CD14-positive monocyte (primary cell): ENCODE measurements around the gene FBXO17. TPM values are rescaled to one million over a fixed set of nuclear protein-coding genes. Genes with fewer than 3 reads are reported as not detected.

Source experiments
- DNase-seq, 3 donors: peaks; one replicate each; pipeline ENCODE4 v3.0.0-alpha.2; 2011 to 2022
- H2AFZ ChIP-seq: 2 replicates; pipeline ENCODE4 v1.6.0; 2012; ENCODE audit warnings: mild to moderate bottlenecking, low read depth, low read length, inconsistent platforms; ENCODE audit not compliant: insufficient read depth, poor library complexity, severe bottlenecking
- H3K27ac ChIP-seq, 2 donors: 1 replicate in 1 of 2; 2 replicates in 1 of 2; pipeline ENCODE4 v1.5.1; 2012 to 2013; ENCODE audit warnings: low read length in 2 of 2, control low read depth in 1 of 2, inconsistent platforms in 1 of 2, low read depth in 1 of 2, mild to moderate bottlenecking in 1 of 2
- H3K27me3 ChIP-seq, 2 donors: one replicate each; pipeline versions ENCODE4 v1.6.0 to v1.6.1; 2011 to 2013; ENCODE audit warnings: low read length in 2 of 2; ENCODE audit not compliant: control insufficient read depth in 2 of 2, insufficient read depth in 2 of 2
- H3K36me3 ChIP-seq, 2 donors: replicated peaks in 1 of 2; 1 replicate in 1 of 2; 2 replicates in 1 of 2; pipeline versions ENCODE4 v1.5.1 to v1.6.1; 2012 to 2013; ENCODE audit warnings: low read length in 2 of 2, control low read depth in 1 of 2, inconsistent platforms in 1 of 2, mild to moderate bottlenecking in 1 of 2; ENCODE audit not compliant: insufficient read depth in 2 of 2, control insufficient read depth in 1 of 2
- H3K4me1 ChIP-seq, 2 donors: 1 replicate in 1 of 2; 2 replicates in 1 of 2; pipeline versions ENCODE4 v1.5.1 to v1.6.1; 2012 to 2013; ENCODE audit warnings: low read length in 2 of 2, control low read depth in 1 of 2, inconsistent platforms in 1 of 2, mild to moderate bottlenecking in 1 of 2, moderate library complexity in 1 of 2; ENCODE audit not compliant: insufficient read depth in 2 of 2, control insufficient read depth in 1 of 2
- H3K4me2 ChIP-seq: replicated peaks from 2 replicates; pipeline ENCODE3; 2012; ENCODE audit warnings: low read length, moderate library complexity, mild to moderate bottlenecking; ENCODE audit not compliant: poor library complexity, severe bottlenecking; ENCODE audit errors: extremely low read depth
- H3K4me3 ChIP-seq, 3 experiments: fragments of 200-600 bp in 1 of 3; sonication (generic) in 1 of 3; replicated peaks in 1 of 3; 1 replicate in 2 of 3; 2 replicates in 1 of 3; pipeline ENCODE4 v1.5.1; 2011 to 2013; ENCODE audit warnings: low read length in 3 of 3, mild to moderate bottlenecking in 3 of 3, control low read depth in 2 of 3, low read depth in 2 of 3, inconsistent platforms in 1 of 3, moderate library complexity in 1 of 3
- H3K79me2 ChIP-seq: 2 replicates; pipeline ENCODE4 v1.6.0; 2012; ENCODE audit warnings: mild to moderate bottlenecking, control low read depth, inconsistent platforms, low read length, moderate library complexity; ENCODE audit not compliant: insufficient read depth
- H3K9ac ChIP-seq: 2 replicates; pipeline ENCODE4 v1.6.0; 2017; ENCODE audit warnings: low read length, mild to moderate bottlenecking; ENCODE audit not compliant: insufficient read depth, poor library complexity, severe bottlenecking
- H3K9me3 ChIP-seq, 2 donors: replicated peaks in 1 of 2; 1 replicate in 1 of 2; 2 replicates in 1 of 2; pipeline versions ENCODE4 v1.5.1 to v1.6.1; 2012 to 2013; ENCODE audit warnings: low read length in 2 of 2, control low read depth in 1 of 2; ENCODE audit not compliant: control insufficient read depth in 1 of 2, insufficient read depth in 1 of 2
- H4K20me1 ChIP-seq: 2 replicates; pipeline ENCODE4 v1.6.0; 2012; ENCODE audit warnings: mild to moderate bottlenecking, low read length, control low read depth, moderate library complexity; ENCODE audit not compliant: insufficient read depth
- H3K27ac Mint-ChIP-seq, 7 donors: one replicate each; pipeline ENCODE4 v1.8.0; 2020; ENCODE audit warnings: mild to moderate bottlenecking in 7 of 7, mixed read lengths in 7 of 7, moderate library complexity in 6 of 7, inconsistent platforms in 2 of 7
- H3K27me3 Mint-ChIP-seq, 3 donors: one replicate each; pipeline ENCODE4 v1.8.0; 2021 to 2022; ENCODE audit warnings: low read depth in 3 of 3, mild to moderate bottlenecking in 3 of 3, mixed read lengths in 3 of 3, moderate library complexity in 3 of 3, inconsistent platforms in 1 of 3
- H3K36me3 Mint-ChIP-seq, 2 donors: one replicate each; pipeline ENCODE4 v1.8.0; 2020; ENCODE audit warnings: mixed read lengths in 2 of 2, inconsistent platforms in 1 of 2, mild to moderate bottlenecking in 1 of 2
- H3K4me1 Mint-ChIP-seq: one replicate; pipeline ENCODE4 v1.8.0; 2020; ENCODE audit warnings: mild to moderate bottlenecking, mixed read lengths
- H3K4me3 Mint-ChIP-seq, 2 donors: one replicate each; pipeline ENCODE4 v1.8.0; 2020; ENCODE audit warnings: mild to moderate bottlenecking in 2 of 2, mixed read lengths in 2 of 2, moderate library complexity in 1 of 2
- H3K9me3 Mint-ChIP-seq, 7 donors: one replicate each; pipeline ENCODE4 v1.8.0; 2020 to 2022; ENCODE audit warnings: mixed read lengths in 7 of 7, mild to moderate bottlenecking in 6 of 7, moderate library complexity in 6 of 7, inconsistent platforms in 2 of 7
- WGBS: methylation state at CpG from one replicate; pipeline ENCODE4 v1.1.5; 2013; ENCODE audit warnings: missing lambda C conversion rate; ENCODE audit not compliant: insufficient coverage; 5-methylcytosine and 5-hydroxymethylcytosine counted together
- intact Hi-C, 2 donors: fragments of 100-400 bp; cut with micrococcal nuclease; formaldehyde crosslinking; loops; one replicate each; pipeline versions ENCODE4 v1.15.0 to v1.15.1; 2023
- polyA plus RNA-seq, 3 donors: library from polyadenylated mRNA; depleted of rRNA in 1 of 3; unstranded in 2 of 3; stranded (reverse) in 1 of 3; fragments of 300-500 nt in 2 of 3; fragments of >200 nt in 1 of 3; fragmentation: Illumina TruSeq in 2 of 3; gene quantifications; 1 replicate in 2 of 3; 2 replicates in 1 of 3; pipeline ENCODE4 v1.2.3, GENCODE V29; 2012 to 2021
- TF ChIP-seq, protein P1 (sequence below): fragments of 200-600 bp; IDR thresholded peaks from one replicate; pipeline ENCODE4 v1.8.0; 2022; ENCODE audit warnings: antibody characterized with exemption, mild to moderate bottlenecking

Gene FBXO17
- polyA plus RNA-seq, 3 donors: not detected

DNA sequence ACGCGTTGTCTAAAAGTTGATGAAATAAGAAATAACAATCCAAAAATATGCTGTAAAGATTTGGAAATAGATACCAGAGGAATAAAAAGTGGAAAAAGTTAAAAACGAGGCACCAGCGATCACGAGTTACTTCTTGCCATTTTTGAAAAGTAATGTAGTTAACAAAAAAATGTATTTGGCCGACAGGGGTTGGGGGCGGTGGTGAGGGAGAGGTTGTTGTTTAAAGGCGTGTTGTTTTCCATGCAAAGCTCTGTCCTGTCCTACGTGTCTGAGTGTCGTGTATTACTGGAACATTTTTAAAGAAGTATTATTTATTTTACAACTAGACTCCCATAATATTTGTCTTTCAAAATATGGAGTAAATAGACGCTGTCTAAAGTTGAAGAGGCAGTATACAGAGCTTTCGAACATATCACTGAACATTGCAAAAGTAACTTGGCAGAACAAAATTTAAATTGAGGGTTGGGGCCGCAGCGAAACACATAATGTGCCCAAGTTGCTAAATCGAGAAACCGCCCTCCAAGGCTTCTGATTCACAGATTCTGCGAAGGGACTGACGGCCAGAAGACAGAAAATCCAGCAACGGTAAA is 823 bp downstream of the FBXO17 start:
- Mint-ChIP-seq H3K27ac (no peak overlapping the region), H3K4me1 (peaks cover 4% of the 10 kb centered on the region), H3K36me3 (peaks cover 0 to 1% of the 10 kb centered on the region in 2 donors), H3K4me3 (peak overlapping the region in 1 of 2 donors; percentile 61), H3K27me3 (peaks cover 29 to 45% (median 42%) of the 10 kb centered on the region in 3 donors), H3K9me3 (peaks cover 0 to 11% (median 8%) of the 10 kb centered on the region in 7 donors)
- H3K27ac ChIP-seq: no peak overlapping the region
- peaks cover 14 to 27% of the 10 kb centered on the region in 2 donors for H3K27me3 ChIP-seq
- H3K4me2 ChIP-seq: no peak overlapping the region
- H2AFZ ChIP-seq: no peak overlapping the region
- 87% methylated on average over 11 of the region's 19 CpGs for WGBS
- no peaks in the 10 kb centered on the region for H4K20me1 ChIP-seq
- H3K36me3 ChIP-seq: no peaks in the 10 kb centered on the region
- no peak overlapping the region for H3K9ac ChIP-seq
- intact Hi-C loops: no loop called here
- DNase-seq: no peak
- peaks cover 1 to 9% of the 10 kb centered on the region in 2 donors for H3K9me3 ChIP-seq
- H3K79me2 ChIP-seq: no peaks in the 10 kb centered on the region
- H3K4me3 ChIP-seq: no peak overlapping the region
- no peaks in the 10 kb centered on the region for H3K4me1 ChIP-seq
- TF ChIP-seq, protein P1, sequence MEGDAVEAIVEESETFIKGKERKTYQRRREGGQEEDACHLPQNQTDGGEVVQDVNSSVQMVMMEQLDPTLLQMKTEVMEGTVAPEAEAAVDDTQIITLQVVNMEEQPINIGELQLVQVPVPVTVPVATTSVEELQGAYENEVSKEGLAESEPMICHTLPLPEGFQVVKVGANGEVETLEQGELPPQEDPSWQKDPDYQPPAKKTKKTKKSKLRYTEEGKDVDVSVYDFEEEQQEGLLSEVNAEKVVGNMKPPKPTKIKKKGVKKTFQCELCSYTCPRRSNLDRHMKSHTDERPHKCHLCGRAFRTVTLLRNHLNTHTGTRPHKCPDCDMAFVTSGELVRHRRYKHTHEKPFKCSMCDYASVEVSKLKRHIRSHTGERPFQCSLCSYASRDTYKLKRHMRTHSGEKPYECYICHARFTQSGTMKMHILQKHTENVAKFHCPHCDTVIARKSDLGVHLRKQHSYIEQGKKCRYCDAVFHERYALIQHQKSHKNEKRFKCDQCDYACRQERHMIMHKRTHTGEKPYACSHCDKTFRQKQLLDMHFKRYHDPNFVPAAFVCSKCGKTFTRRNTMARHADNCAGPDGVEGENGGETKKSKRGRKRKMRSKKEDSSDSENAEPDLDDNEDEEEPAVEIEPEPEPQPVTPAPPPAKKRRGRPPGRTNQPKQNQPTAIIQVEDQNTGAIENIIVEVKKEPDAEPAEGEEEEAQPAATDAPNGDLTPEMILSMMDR: no peak

DNA sequence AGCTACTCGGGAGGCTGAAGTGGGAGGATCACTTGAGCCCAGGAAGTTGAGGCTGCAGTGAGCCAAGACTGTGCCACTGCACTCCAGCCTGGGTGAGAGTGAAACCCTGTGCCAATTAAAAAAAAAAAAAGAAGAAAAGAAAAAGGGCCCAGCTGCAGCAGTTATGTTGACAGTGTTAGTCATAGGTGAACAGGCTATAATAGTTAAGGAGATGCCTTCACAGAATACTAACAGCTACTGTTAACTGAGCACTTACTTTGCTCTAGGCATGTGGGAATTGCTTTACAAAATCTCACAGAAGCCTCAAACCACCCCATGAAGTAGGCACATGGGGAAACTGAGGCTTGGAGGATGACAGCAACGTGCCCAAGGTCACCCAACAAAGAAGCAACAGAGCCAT is 3.9 kb downstream of the FBXO17 start:
- H3K36me3 Mint-ChIP-seq: peaks cover 0 to 1% of the 10 kb centered on the region in 2 donors
- no peak overlapping the region for H3K9ac ChIP-seq
- no peaks in the 10 kb centered on the region for H3K4me1 ChIP-seq
- no peak overlapping the region for H3K4me2 ChIP-seq
- H3K27ac Mint-ChIP-seq: no peak overlapping the region
- no peak overlapping the region for H2AFZ ChIP-seq
- no peak for DNase-seq
- peaks cover 14 to 23% of the 10 kb centered on the region in 2 donors for H3K27me3 ChIP-seq
- H3K9me3 ChIP-seq: peaks cover 0 to 9% of the 10 kb centered on the region in 2 donors
- WGBS: no CpG with 5 or more reads among the region's 2 CpGs
- H3K27me3 Mint-ChIP-seq: peaks cover 28 to 45% (median 33%) of the 10 kb centered on the region in 3 donors
- H3K4me1 Mint-ChIP-seq: peaks cover 4% of the 10 kb centered on the region
- H3K4me3 ChIP-seq: no peak overlapping the region
- no peaks in the 10 kb centered on the region for H3K36me3 ChIP-seq
- H3K79me2 ChIP-seq: no peaks in the 10 kb centered on the region
- TF ChIP-seq, protein P1: no peak
- H3K4me3 Mint-ChIP-seq: no peak overlapping the region
- intact Hi-C loops: no loop called here
- H3K9me3 Mint-ChIP-seq: peaks cover 0 to 10% (median 8%) of the 10 kb centered on the region in 7 donors
- H3K27ac ChIP-seq: no peak overlapping the region
- H4K20me1 ChIP-seq: no peaks in the 10 kb centered on the region
